NCI-H2081 treated with DMSO at 0.1 percent for 48 hours (cell line): Measurements from ENCODE around the gene HK1.
A peak's percentile ranks its signal among the peaks of the same experiment; 100 is the strongest.
"Not testable (repeated sequence)": the region's sequence is repeated elsewhere in the genome, so short reads cannot be mapped to it uniquely, and the experiment has no call there.

Source experiments
- DNase-seq: peaks from one replicate; lab custom pipeline; 2025; lab: John Stamatoyannopoulos, UW

Gene HK1

DNA sequence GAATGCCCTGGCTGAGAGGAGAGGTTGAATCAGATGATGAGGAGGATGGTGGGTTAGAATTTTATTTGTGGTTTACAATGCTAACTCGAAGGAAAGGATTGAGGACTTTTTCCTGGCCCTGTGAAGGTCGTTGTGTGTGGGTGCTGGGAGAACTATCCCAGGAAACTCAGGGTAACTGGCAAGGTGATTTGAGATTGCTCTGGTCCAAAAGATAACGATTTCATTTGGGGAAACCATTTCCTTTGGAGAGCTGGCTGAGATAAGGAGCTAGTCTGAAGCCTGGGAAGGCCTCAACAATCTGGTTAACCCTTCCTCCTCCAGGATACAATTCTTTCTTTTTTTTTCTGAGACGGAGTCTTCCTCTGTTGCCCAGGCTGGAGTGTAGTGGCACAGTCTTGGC, 33.0 kb downstream of the HK1 start:
- no peak for DNase-seq

GRCh38 chr10:69312528-69312927, 34.2 kb downstream of the HK1 start:
- no peak for DNase-seq

GRCh38 chr10:69315100-69315542, 36.8 kb downstream of the HK1 start:
- no peak for DNase-seq

- DNase-seq = no peak
Measured at GRCh38 chr10:69315610-69316312, 37.5 kb downstream of the HK1 start.

DNA sequence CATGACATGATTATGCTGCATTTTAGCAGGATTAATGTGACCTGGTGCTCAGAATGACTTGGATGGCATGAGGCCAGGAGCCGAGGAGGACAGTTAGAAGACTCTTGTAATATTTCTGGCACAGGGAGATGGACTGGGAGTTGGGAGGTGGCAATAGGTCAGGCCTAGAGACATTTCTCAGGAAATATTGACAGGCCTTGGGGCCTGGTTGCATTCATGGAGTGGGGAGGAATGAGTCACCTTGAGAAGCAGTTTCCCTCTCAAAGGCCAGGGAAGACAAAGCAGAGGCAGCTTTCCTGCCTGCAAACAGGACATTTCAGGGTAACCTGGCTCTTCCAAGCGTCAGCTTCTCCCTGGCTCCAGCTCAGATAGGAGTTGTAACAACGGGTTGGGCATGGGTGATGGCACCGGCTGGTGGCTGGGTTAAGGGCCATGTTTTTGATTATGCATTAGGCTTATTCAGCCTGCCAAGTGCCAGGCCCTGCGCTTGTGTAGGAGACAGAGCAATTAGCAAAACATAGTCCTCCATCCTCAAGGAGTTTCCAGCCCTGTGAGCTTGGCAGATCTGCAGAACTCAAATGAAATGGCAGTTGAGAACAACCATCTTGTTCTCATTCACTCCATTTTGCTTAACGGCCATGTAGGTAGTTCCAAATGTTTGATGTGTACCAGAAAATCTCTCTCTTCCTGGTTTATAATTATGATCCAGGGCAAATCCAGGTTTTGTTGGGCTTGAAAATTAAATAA, 38.2 kb downstream of the HK1 start:
- DNase-seq = no peak

- DNase-seq = no peak
Measured at GRCh38 chr10:69317175-69317604, 38.9 kb downstream of the HK1 start.

DNA sequence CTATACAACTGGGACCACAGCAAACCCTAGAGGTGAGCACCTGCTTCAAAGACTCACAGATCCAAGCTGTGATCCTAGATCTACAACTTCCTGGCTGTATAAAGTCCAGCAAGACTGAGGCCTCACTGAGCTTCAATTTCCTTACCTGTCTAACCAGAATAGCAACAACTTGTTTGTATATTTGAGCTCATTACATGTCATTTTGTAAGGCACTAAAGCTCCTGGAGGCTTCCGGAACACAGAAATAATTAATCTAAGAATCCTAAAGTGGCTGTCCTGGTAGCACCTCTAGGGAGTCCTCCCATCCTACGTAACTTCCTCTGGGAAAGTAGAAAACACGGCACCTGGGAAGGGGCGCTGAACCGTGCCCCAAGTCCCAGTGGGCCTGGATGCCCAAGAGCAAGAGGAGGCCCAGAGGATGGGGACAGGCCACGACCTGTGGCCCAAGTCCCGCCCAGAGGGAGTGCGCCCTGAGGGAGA, 39.4 kb downstream of the HK1 start:
- DNase-seq = no peak

- no peak for DNase-seq
Measured at GRCh38 chr10:69318106-69318866, 40.0 kb downstream of the HK1 start.

- no peak for DNase-seq
Measured at GRCh38 chr10:69318867-69319727, 40.8 kb downstream of the HK1 start.

- no peak for DNase-seq
Measured at GRCh38 chr10:69319841-69320316, 41.6 kb downstream of the HK1 start.

DNA sequence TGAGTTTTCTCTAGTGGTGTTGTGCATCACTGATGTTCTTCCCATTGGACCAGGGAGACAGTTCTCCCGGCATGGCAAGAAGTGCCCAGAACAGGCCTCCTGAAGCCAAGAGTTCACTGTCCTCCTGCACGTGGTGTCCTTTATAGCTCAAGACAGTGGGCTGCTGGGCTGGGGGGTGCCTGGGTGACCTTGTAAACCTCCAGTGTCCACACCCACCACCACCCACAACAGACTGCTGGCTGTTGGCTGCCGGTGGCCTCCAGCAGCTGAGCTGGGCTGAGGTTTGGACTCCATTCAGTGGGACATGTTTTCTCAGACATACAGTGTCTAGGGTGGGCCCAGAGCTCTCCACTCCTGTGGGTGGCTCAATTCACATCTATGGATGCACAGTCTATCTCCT, 42.2 kb downstream of the HK1 start:
- DNase-seq = no peak

- no peak for DNase-seq
Measured at GRCh38 chr10:69321039-69321715, 42.9 kb downstream of the HK1 start.

- no peak for DNase-seq
Measured at GRCh38 chr10:69321865-69322264, 43.6 kb downstream of the HK1 start.

DNA sequence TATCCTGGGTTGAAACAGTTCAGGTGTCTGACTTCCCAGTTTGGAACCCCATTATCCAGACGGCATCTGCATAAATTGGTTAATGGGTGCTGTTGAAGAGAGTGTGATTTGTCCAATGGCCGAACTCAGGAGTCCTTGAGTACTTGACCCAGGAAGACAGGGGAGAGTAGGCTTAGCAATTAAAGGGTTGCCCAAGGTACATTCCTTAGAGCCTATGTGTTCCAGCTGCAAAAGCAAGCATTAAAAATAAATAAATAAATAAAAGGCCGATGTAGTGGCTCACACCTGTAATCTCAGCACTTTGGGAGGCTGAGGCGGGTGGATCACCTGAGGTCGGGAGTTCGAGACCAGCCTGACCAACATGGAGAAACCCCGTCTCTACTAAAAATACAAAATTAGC, 44.0 kb downstream of the HK1 start:
- not testable (repeated sequence) for DNase-seq

DNA sequence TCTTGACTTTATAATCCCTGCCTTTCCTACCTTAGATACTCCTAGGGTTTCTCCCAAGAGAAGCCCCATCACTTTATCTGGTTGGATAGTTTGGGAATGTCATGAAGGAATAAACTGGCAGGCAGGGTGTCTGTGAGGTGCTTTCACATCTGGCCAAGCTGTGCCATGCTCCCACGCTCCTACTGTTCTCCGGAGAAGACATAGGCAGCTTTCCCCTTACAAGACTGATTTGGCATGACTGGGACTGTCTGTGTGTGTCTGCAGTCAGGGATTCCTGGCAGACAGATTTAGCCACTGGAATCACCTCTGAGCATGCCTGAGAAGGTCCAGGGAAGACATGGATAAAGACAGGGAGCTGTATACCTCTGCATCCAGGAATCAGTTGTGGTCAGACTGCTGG, 45.3 kb downstream of the HK1 start:
- DNase-seq = no peak

GRCh38 chr10:69324583-69324982, 46.3 kb downstream of the HK1 start:
- DNase-seq = no peak

DNA sequence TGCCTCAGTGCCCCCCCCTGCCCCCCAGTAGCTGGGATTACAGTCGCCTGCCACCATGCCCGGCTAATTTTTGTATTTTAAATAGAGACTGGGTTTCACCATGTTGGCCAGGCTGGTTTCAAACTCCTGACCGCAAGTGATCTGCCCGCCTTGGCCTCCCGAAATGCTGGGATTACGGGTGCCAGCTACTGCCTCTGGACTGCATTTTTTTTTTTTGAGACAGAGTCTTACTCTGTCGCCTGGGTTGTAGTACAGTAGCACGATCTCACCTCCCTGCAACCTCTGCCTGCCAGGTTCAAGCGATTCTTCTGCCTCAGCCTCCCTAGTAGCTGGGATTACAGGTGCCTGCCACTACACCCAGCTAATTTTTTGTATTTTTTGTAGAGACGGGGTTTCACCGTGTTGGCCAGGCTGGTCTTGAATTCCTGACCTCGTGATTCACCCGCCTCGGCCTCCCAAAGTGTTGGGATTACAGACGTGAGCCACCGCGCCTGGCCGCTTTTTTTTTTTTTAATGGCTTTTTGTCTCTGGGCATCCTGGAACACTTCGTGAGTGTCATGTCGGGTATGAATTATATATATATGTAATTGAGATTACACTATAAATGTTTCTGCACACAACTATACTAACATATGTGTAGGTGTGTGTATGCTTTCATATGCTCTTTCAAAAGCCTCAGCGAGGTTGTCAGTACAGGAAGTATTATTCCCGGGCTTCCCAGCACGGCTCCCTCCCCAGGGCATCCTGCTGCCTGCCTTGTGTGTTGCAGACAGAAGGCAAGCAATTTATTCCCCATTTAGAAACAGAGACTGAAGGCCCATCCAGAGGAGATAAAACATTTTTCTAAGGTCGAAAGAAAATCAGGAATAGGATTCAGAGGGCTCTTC, 47.6 kb downstream of the HK1 start:
- DNase-seq = peak; percentile 14

- no peak for DNase-seq
Measured at GRCh38 chr10:69326692-69327091, 48.4 kb downstream of the HK1 start.

GRCh38 chr10:69327463-69328379, 49.4 kb downstream of the HK1 start:
- no peak for DNase-seq
